HEK293 (cell line): ENCODE data around the gene EHD1.

Experiments
- CTCF ChIA-PET: fragments of 350-600 bp; formaldehyde crosslinking; extraction: SDS; loops from one replicate; lab custom pipeline; 2021; ENCODE audit warnings: antibody characterized with exemption; lab: Yijun Ruan, JAX
- POLR2A ChIA-PET: fragments of 300-600 bp; formaldehyde crosslinking; extraction: SDS; loops from one replicate; lab custom pipeline; 2020; ENCODE audit warnings: antibody characterized with exemption, inconsistent platforms; lab: Yijun Ruan, JAX
- H3K27ac ChIP-seq: fragments of 200-500 bp; sonication (Bioruptor generic); 2 replicates; pipeline ENCODE4 v1.5.1; 2014; ENCODE audit warnings: low read depth, low read length, control low read depth, inconsistent platforms; ENCODE audit errors: extremely low read depth
- H3K36me3 ChIP-seq, 2 experiments: fragments of 200-500 bp in 1 of 2; sonication (Bioruptor generic) in 1 of 2; 1 replicate in 1 of 2; 2 replicates in 1 of 2; pipeline ENCODE4 v1.5.1; 2014 to 2017; ENCODE audit warnings: inconsistent platforms in 2 of 2, low read length in 2 of 2; ENCODE audit not compliant: control insufficient read depth in 2 of 2, insufficient read depth in 1 of 2
- H3K4me1 ChIP-seq: fragments of 200-500 bp; sonication (Bioruptor generic); 2 replicates; pipeline ENCODE4 v1.5.1; 2014; ENCODE audit warnings: mild to moderate bottlenecking, low read length, inconsistent platforms; ENCODE audit not compliant: control insufficient read depth, insufficient read depth
- H3K4me3 ChIP-seq: 2 replicates; pipeline ENCODE4 v1.5.1; 2011; ENCODE audit warnings: low read depth, mild to moderate bottlenecking, control low read depth, low read length, moderate library complexity
- H3K9me3 ChIP-seq: fragments of 200-500 bp; sonication (Bioruptor generic); 2 replicates; pipeline ENCODE4 v1.5.1; 2014; ENCODE audit warnings: low read depth, low read length, inconsistent platforms; ENCODE audit not compliant: control insufficient read depth, insufficient read depth
- GLIS2 ChIP-seq: fragments of 450-650 bp; formaldehyde crosslinking; IDR thresholded peaks from 2 replicates; pipeline ENCODE4 v1.5.1; 2016; ENCODE audit warnings: missing biosample characterization, missing genetic modification characterization
- HOXD13 ChIP-seq: sonication (generic); formaldehyde crosslinking; IDR thresholded peaks from 2 replicates; pipeline ENCODE4 v1.8.0; 2022; ENCODE audit warnings: missing genetic modification reagents, borderline replicate concordance
- KLF7 ChIP-seq: fragments of 450-650 bp; formaldehyde crosslinking; IDR thresholded peaks from 2 replicates; pipeline ENCODE4 v1.5.1; 2016; ENCODE audit warnings: missing biosample characterization, missing genetic modification characterization, borderline replicate concordance
- PRDM1 ChIP-seq: fragments of 450-650 bp; formaldehyde crosslinking; IDR thresholded peaks from 2 replicates; pipeline ENCODE4; 2016; ENCODE audit warnings: missing biosample characterization, missing genetic modification characterization
- SALL2 ChIP-seq: fragments of 450-650 bp; formaldehyde crosslinking; IDR thresholded peaks from 2 replicates; pipeline ENCODE4 v1.5.0; 2017; ENCODE audit warnings: missing biosample characterization, mild to moderate bottlenecking, missing genetic modification characterization, borderline replicate concordance
- ZFP41 ChIP-seq: fragments of 450-650 bp; formaldehyde crosslinking; IDR thresholded peaks from 2 replicates; pipeline ENCODE4 v1.5.1; 2016; ENCODE audit warnings: missing biosample characterization, missing genetic modification characterization, borderline replicate concordance
- ZIC2 ChIP-seq: fragments of 450-650 bp; formaldehyde crosslinking; IDR thresholded peaks from 2 replicates; pipeline ENCODE4 v1.5.1; 2016; ENCODE audit warnings: missing biosample characterization, missing genetic modification characterization
- ZNF132 ChIP-seq: fragments of 450-650 bp; formaldehyde crosslinking; IDR thresholded peaks from 2 replicates; pipeline ENCODE4 v1.5.1; 2017; ENCODE audit warnings: missing biosample characterization, missing genetic modification characterization, borderline replicate concordance
- ZNF266 ChIP-seq: fragments of 450-650 bp; formaldehyde crosslinking; IDR thresholded peaks from 2 replicates; pipeline ENCODE4 v1.5.1; 2016; ENCODE audit warnings: missing biosample characterization, missing genetic modification characterization, low read depth
- ZNF501 ChIP-seq: fragments of 450-650 bp; formaldehyde crosslinking; IDR thresholded peaks from 2 replicates; pipeline ENCODE4 v1.5.1; 2016; ENCODE audit warnings: missing biosample characterization, missing genetic modification characterization
- ZNF555 ChIP-seq: fragments of 450-650 bp; formaldehyde crosslinking; conservative IDR thresholded peaks from 2 replicates; pipeline ENCODE4 v1.5.1; 2017; ENCODE audit warnings: missing biosample characterization, mild to moderate bottlenecking, missing genetic modification characterization, inconsistent platforms
- ZNF654 ChIP-seq: fragments of 450-650 bp; formaldehyde crosslinking; IDR thresholded peaks from 2 replicates; pipeline ENCODE4 v1.5.1; 2016; ENCODE audit warnings: low read depth, missing biosample characterization, missing genetic modification characterization
- ZNF701 ChIP-seq: fragments of 450-650 bp; formaldehyde crosslinking; IDR thresholded peaks from 2 replicates; pipeline ENCODE4 v1.5.1; 2016; ENCODE audit warnings: missing biosample characterization, missing genetic modification characterization
- ZXDB ChIP-seq: fragments of 450-650 bp; formaldehyde crosslinking; IDR thresholded peaks from 2 replicates; pipeline ENCODE4 v1.5.1; 2016; ENCODE audit warnings: missing biosample characterization, missing genetic modification characterization
- TF ChIP-seq, protein P1 (sequence below): fragments of 450-650 bp; formaldehyde crosslinking; IDR thresholded peaks from 2 replicates; pipeline ENCODE4 v1.5.1; 2017; ENCODE audit warnings: missing biosample characterization, missing genetic modification characterization
- TF ChIP-seq, protein P2 (sequence below): fragments of 450-650 bp; formaldehyde crosslinking; IDR thresholded peaks from 2 replicates; pipeline ENCODE4 v1.5.1; 2017; ENCODE audit warnings: missing biosample characterization, missing genetic modification characterization
- TF ChIP-seq, protein P3 (sequence below): fragments of 450-650 bp; IDR thresholded peaks from 2 replicates; pipeline ENCODE4 v1.5.1; 2018; ENCODE audit warnings: missing biosample characterization, missing genetic modification characterization
- TF ChIP-seq, protein P4 (sequence below): fragments of 450-650 bp; formaldehyde crosslinking; IDR thresholded peaks from 2 replicates; pipeline ENCODE4 v1.5.1; 2016; ENCODE audit warnings: missing biosample characterization, missing genetic modification characterization

EHD1 gene

DNA sequence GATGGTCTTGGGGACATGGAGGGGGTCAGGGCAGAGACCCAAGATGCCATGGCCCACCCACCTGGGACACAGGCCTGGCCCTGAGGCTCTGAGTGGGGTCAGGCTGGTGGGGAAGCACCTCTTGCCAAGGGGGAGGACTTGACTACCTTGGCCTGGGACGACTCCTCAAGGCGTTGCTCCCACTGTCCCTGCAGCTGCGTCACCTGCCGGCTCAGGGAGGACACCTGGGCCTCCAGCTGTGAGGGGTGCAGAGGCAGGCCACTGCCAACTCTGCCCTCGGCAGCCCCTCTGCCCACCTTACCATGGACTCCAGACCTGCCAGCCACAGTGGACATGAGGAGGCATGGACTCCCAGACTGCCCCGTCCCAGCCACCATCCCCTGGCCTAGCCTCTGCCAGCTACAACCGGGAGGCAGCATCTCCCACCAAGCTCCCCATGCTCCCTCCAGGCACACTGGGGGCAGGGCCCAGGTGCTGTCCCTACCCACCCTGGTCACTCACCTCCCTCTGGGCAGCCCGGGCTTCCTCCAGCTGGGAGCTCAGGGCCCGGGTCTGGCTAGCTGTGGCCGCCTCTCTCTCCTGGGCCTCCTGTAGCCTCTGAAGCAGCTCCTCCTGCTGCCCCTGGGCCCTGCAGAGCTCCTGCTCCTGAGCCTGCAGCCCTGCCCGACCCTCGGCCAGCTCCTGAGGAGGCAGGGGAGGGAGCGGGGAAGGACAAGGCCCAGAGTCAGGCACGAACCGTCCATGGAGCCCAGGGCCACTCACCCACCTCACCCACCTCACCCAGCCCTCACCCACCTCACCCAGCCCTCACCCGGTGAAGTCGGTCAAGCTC is 42.6 kb downstream of the EHD1 start:
- POLR2A ChIA-PET: interaction anchor here (3.1 kb wide), 1 partner anchor 57 kb away, joined by 11 read pairs; the partner anchor contains the start of gene SF1
- no peaks in the 10 kb centered on the region for H3K9me3 ChIP-seq
- H3K27ac ChIP-seq: no peak overlapping the region
- no peaks in the 10 kb centered on the region for H3K4me1 ChIP-seq
- CTCF ChIA-PET: interaction anchor here (0.5 to 1.1 kb wide), 4 partner anchors 9 to 326 kb away, joined by 3 to 5 read pairs (median 4); partner anchors contain the start of gene NAALADL1
- TF ChIP-seq GLIS2 (no peak), ZXDB (no peak), ZNF132 (tag by site-specific recombination) (no peak), ZNF555 (no peak), HOXD13 (CRISPR knock-in tag) (no peak), ZNF654 (tag by site-specific recombination) (no peak), KLF7 (no peak), SALL2 (tag by site-specific recombination) (no peak), ZIC2 (no peak), ZFP41 (tag by site-specific recombination) (no peak), ZNF266 (no peak), ZNF701 (tag by site-specific recombination) (no peak), ZNF501 (no peak), PRDM1 (no peak)
- TF ChIP-seq, protein P1, sequence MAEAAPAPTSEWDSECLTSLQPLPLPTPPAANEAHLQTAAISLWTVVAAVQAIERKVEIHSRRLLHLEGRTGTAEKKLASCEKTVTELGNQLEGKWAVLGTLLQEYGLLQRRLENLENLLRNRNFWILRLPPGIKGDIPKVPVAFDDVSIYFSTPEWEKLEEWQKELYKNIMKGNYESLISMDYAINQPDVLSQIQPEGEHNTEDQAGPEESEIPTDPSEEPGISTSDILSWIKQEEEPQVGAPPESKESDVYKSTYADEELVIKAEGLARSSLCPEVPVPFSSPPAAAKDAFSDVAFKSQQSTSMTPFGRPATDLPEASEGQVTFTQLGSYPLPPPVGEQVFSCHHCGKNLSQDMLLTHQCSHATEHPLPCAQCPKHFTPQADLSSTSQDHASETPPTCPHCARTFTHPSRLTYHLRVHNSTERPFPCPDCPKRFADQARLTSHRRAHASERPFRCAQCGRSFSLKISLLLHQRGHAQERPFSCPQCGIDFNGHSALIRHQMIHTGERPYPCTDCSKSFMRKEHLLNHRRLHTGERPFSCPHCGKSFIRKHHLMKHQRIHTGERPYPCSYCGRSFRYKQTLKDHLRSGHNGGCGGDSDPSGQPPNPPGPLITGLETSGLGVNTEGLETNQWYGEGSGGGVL: no peak
- TF ChIP-seq, protein P2, sequence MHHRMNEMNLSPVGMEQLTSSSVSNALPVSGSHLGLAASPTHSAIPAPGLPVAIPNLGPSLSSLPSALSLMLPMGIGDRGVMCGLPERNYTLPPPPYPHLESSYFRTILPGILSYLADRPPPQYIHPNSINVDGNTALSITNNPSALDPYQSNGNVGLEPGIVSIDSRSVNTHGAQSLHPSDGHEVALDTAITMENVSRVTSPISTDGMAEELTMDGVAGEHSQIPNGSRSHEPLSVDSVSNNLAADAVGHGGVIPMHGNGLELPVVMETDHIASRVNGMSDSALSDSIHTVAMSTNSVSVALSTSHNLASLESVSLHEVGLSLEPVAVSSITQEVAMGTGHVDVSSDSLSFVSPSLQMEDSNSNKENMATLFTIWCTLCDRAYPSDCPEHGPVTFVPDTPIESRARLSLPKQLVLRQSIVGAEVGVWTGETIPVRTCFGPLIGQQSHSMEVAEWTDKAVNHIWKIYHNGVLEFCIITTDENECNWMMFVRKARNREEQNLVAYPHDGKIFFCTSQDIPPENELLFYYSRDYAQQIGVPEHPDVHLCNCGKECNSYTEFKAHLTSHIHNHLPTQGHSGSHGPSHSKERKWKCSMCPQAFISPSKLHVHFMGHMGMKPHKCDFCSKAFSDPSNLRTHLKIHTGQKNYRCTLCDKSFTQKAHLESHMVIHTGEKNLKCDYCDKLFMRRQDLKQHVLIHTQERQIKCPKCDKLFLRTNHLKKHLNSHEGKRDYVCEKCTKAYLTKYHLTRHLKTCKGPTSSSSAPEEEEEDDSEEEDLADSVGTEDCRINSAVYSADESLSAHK (tag by site-specific recombination): no peak
- TF ChIP-seq, protein P3, sequence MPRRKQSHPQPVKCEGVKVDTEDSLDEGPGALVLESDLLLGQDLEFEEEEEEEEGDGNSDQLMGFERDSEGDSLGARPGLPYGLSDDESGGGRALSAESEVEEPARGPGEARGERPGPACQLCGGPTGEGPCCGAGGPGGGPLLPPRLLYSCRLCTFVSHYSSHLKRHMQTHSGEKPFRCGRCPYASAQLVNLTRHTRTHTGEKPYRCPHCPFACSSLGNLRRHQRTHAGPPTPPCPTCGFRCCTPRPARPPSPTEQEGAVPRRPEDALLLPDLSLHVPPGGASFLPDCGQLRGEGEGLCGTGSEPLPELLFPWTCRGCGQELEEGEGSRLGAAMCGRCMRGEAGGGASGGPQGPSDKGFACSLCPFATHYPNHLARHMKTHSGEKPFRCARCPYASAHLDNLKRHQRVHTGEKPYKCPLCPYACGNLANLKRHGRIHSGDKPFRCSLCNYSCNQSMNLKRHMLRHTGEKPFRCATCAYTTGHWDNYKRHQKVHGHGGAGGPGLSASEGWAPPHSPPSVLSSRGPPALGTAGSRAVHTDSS (tag by site-specific recombination): no peak
- TF ChIP-seq, protein P4, sequence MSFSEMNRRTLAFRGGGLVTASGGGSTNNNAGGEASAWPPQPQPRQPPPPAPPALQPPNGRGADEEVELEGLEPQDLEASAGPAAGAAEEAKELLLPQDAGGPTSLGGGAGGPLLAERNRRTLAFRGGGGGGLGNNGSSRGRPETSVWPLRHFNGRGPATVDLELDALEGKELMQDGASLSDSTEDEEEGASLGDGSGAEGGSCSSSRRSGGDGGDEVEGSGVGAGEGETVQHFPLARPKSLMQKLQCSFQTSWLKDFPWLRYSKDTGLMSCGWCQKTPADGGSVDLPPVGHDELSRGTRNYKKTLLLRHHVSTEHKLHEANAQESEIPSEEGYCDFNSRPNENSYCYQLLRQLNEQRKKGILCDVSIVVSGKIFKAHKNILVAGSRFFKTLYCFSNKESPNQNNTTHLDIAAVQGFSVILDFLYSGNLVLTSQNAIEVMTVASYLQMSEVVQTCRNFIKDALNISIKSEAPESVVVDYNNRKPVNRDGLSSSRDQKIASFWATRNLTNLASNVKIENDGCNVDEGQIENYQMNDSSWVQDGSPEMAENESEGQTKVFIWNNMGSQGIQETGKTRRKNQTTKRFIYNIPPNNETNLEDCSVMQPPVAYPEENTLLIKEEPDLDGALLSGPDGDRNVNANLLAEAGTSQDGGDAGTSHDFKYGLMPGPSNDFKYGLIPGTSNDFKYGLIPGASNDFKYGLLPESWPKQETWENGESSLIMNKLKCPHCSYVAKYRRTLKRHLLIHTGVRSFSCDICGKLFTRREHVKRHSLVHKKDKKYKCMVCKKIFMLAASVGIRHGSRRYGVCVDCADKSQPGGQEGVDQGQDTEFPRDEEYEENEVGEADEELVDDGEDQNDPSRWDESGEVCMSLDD: no peak
- no peak overlapping the region for H3K4me3 ChIP-seq
- H3K36me3 ChIP-seq: peaks cover 0 to 24% of the 10 kb centered on the region in 2 experiments; a peak in 1 of 3 replicates
